NK-92 (cell line): ENCODE measurements around the gene DDX42.

Experiments
- DNase-seq: peaks from one replicate; lab custom pipeline; 2025; ENCODE audit not compliant: unreplicated experiment; lab: John Stamatoyannopoulos, UW

The DDX42 gene

DNA sequence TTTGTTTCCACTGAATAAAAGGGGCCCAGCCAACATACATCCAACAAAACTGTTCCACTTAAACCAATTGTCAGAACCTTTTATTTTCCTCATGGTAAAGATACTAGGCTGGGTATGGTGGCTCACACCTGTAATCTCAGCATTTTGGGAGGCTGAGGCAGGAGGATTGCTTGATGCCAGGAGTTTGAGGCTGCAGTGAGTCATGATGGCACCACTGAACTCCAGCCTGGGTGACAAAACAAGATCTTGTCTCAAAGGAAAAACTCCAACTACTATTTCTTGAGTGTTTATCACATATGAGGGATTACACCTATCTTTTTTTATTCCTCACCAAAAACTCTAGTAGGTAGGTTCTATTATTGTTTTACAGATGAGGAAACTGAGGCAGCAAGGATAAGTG is 48.6 kb downstream of the DDX42 start:
- no peak for DNase-seq

- no peak for DNase-seq
These were observed 49.8 kb downstream of the DDX42 start for GRCh38 chr17:63823659-63824331.

GRCh38 chr17:63824362-63824761 is 50.4 kb downstream of the DDX42 start:
- DNase-seq = no peak

GRCh38 chr17:63826468-63827001 is 52.6 kb downstream of the DDX42 start:
- DNase-seq = no peak

- DNase-seq = peak; percentile 59
These were observed 53.2 kb downstream of the DDX42 start, which contains the start of the genes FTSJ3 and PSMC5 for GRCh38 chr17:63827002-63827800. Gene FTSJ3, minus strand, starts transcription at chr17:63827663. Its CDS starts 761 bp downstream, at chr17:63826902. Gene PSMC5, plus strand, starts transcription at chr17:63827431. Its CDS starts 60 bp downstream, at chr17:63827491.

GRCh38 chr17:63827801-63828221 is 53.8 kb downstream of the DDX42 start:
- DNase-seq = no peak

DNA sequence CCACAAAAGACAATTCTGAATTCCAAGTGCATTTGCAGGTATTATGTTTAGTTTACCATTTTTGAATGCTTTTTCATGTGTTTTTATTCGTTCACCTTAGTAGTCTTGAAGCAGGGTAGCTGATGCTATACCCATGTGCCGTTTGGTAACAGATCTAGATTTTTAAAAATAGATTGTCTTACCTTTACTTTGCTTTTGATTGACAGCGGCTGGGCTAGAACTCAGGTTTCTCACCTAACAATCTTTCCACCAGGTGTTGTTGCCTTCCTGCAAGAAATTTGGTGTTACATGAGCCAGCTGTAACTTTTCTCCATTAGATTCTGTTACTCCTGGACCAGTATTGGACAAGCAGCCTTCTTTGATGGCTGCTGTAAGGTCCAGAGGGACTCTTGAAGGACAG is 55.0 kb downstream of the DDX42 start:
- no peak for DNase-seq

DNA sequence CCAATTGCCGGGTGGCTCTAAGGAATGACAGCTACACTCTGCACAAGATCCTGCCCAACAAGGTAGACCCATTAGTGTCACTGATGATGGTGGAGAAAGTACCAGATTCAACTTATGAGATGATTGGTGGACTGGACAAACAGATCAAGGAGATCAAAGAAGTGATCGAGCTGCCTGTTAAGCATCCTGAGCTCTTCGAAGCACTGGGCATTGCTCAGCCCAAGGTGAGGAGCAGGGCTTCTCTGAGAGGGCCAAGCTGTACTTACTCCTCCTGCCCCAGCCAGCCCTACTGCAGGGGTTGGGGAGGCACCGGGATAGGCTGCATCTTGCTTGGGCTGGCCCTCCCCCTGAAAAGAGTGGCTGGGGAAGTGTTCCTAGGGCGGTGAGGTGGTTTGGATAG is 56.3 kb downstream of the DDX42 start:
- DNase-seq = no peak

DNA sequence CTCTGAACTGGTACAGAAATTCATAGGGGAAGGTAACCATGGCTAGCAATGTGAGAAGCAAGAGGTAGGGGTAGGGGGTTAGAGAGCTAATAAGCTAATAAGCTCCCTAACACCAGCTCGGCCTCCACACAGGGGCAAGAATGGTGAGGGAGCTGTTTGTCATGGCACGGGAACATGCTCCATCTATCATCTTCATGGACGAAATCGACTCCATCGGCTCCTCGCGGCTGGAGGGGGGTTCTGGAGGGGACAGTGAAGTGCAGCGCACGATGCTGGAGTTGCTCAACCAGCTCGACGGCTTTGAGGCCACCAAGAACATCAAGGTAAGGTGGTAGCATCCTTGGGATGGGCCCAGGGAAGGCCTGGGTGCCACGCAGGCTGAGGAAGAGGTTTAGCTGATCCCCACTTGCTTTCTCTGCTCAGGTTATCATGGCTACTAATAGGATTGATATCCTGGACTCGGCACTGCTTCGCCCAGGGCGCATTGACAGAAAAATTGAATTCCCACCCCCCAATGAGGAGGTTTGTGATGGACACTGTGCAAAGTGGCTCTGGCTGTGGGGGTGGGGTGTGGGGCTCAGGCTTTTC is 57.0 kb downstream of the DDX42 start:
- DNase-seq = no peak

DNA sequence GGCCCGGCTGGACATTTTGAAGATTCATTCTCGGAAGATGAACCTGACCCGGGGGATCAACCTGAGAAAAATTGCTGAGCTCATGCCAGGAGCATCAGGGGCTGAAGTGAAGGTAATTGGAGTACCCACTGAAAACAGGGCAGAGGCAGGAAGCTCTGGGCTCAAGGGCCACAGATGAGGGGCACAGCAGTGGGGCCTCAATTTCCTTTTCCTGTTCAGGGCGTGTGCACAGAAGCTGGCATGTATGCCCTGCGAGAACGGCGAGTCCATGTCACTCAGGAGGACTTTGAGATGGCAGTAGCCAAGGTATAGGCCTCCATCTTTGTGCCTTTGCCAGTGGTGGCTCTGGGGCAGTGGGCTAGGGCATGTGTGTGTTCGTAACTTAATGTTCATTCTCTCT is 57.5 kb downstream of the DDX42 start:
- no peak for DNase-seq

GRCh38 chr17:63832014-63832413 is 58.0 kb downstream of the DDX42 start:
- no peak for DNase-seq

GRCh38 chr17:63832455-63832854 is 58.5 kb downstream of the DDX42 start:
- no peak for DNase-seq

DNA sequence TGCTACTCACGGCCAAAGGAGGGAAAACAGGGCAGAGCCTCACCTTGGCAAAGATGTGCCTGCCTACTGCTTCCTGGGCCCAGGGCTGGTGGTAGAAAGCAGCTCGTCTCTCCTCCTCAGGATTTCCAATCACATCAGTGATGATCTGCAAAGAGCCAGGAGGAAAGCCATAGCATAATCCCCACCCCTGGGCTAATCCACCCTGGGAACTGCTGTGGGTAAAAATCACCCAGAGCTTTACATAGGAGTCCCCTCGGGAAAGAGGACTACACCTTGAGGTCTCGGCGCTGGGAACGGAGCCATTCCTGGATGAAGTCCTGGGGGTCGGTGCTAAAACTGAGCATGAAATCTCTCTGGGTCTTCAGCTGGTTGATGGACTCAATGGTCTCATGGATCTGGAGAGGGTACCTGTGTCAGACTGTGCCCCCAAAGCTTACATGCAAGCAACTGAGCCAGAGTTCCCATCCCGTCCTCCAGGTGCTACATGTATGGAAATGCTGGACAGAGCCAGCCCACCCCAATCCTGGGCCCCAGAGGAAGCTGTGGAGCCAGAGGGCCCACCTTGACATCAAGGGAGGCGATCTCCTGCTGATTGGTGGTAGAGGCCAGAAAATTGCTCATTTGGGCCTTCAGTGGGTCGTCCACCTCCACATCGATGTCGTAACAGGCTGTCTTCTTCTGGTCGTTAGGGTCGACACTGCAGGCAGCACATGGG is 59.2 kb downstream of the DDX42 start:
- no peak for DNase-seq

- no peak for DNase-seq
These were observed 59.9 kb downstream of the DDX42 start for GRCh38 chr17:63833741-63834373.

DNA sequence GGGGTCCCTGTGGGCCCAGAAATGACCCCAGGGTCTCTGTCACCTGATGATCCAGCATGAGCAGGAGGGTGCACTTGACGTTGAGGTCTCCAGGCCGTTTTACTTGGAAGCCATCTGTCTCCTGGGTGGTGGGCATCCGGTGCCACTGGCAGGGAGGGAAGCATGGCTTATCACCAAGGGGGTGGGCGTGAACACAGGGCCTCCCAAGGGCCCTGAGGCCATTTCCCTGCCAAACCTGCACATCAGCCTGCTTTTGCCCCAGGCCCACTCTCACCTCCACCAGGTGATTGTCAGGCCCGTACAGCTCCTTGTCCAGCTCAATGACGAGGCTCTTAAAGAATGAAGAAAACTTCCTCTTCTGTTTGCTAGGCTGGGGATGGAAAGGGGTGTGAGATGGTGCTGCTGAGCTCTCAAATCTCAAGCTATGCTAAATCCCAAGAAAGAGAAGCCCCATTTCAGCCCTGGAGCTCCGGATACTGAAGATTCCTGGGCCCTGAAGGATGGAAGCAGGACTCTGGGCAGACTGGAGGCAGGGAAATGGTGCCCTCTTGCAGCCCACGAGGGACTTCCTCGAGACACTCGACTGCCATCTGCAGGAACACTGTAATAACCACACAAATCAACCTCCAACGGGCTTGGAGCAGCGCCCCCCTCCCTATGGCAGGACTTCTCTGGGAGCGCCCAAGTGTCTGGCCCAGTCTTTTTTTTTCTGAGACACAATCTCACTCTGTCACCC is 60.6 kb downstream of the DDX42 start:
- DNase-seq = no peak

DNA sequence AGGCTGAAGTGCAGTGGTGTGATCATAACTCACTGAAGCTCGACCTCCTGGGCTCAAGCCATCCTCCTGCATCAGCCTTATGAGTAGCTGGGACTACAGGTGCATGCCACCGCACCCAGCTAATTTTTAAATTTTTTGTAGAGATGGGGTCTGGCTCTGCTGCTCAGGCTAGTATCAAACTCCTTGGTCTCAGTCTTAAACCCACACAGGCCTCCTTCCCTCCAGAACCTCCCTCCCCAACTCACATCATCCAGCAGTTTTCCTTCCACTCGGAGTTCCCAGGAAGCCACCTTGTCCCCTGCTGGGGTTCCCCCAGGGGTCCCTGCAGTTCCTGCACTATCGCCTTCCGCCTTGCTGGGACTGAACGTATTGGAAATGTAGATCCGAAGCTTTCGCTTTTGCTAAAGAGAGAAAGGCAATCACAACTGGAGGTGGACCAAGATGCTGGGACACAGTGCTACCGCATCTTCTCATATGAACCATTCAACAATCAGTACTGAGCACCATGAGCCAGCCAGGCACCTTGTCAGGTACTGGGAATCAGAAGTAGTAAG is 61.3 kb downstream of the DDX42 start:
- DNase-seq = no peak

- DNase-seq = no peak
These were observed 62.8 kb downstream of the DDX42 start for GRCh38 chr17:63836811-63837210.

DNA sequence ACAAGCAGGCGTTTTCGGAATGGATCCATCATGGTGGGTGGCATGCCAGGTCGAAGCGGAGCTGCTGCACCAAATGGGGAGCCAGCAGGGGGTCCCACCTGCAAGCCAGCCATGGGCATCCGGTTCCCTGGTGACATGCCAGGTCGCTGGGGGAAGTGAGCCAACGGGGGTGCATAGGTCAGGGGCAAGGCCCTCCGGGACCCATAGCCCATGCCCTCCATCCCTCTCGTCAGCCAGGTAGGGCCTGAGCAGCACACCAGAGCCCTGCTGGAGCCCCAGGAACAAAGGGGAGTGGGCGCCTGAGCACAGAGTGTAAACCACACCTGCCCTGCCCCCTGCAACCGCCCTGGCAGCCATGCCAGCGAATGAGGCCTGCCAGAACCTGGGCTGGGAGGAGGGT is 63.5 kb downstream of the DDX42 start:
- no peak for DNase-seq

DNA sequence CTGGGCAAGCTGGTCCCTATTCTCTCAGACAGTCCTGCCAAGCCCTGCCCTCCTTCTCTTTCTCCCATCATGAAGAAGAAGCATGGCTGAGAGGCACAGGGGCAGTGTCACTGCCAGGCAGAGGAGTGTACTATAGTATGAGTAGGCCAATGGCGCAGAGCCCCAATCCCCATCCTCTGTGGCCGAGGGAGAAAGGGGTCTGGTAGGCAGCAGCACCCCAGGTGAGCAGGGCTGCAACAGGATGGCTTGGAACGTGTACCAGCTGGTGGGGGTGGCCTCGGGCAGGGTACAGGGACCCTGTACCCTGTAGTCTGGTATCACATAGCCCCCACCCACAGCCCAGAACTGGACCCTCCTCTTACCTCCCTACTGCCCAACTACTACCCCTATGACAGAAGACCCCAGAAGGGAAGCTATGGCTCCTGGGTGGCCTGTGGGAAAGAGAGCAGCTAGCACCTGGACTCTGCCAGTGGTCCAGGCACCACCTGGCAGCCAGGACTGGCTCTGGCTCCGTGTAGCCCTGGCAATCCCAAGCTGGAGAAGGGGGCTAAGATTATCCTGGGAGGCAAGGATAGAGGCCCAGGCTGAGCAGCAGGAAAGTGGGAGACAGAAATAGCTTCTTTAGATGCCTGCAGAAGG is 64.1 kb downstream of the DDX42 start:
- DNase-seq = no peak
